DMS79 (cell line): ENCODE results near the gene KCNIP1.

ENCODE experiments used
- DNase-seq: peaks from one replicate; lab custom pipeline; 2025; lab: John Stamatoyannopoulos, UW

The KCNIP1 gene

GRCh38 chr5:170642776-170643436 is 139.1 kb downstream of the KCNIP1 start:
- DNase-seq = no peak

- DNase-seq = no peak
Measured at GRCh38 chr5:170643591-170643990, 139.8 kb downstream of the KCNIP1 start.

GRCh38 chr5:170644501-170644900 is 140.7 kb downstream of the KCNIP1 start:
- DNase-seq = no peak

GRCh38 chr5:170648541-170648940 is 144.7 kb downstream of the KCNIP1 start:
- no peak for DNase-seq

GRCh38 chr5:170650850-170651249 is 147.0 kb downstream of the KCNIP1 start:
- no peak for DNase-seq

- no peak for DNase-seq
Measured at GRCh38 chr5:170651604-170652277, 147.9 kb downstream of the KCNIP1 start.

- DNase-seq = no peak
Measured at GRCh38 chr5:170655476-170655875, 151.7 kb downstream of the KCNIP1 start.

GRCh38 chr5:170655920-170656319 is 152.1 kb downstream of the KCNIP1 start:
- DNase-seq = no peak

- DNase-seq = no peak
Measured at GRCh38 chr5:170656346-170656745, 152.5 kb downstream of the KCNIP1 start.

GRCh38 chr5:170660531-170660930 is 156.7 kb downstream of the KCNIP1 start:
- DNase-seq = no peak

GRCh38 chr5:170662966-170663365 is 159.1 kb downstream of the KCNIP1 start:
- no peak for DNase-seq

GRCh38 chr5:170678811-170679210 is 175.0 kb downstream of the KCNIP1 start:
- no peak for DNase-seq

- DNase-seq = no peak
Measured at GRCh38 chr5:170681013-170681433, 177.2 kb downstream of the KCNIP1 start.

- no peak for DNase-seq
Measured at GRCh38 chr5:170691657-170692056, 187.8 kb downstream of the KCNIP1 start.

- DNase-seq = no peak
Measured at GRCh38 chr5:170693701-170694100, 189.9 kb downstream of the KCNIP1 start.

- no peak for DNase-seq
Measured at GRCh38 chr5:170694911-170695310, 191.1 kb downstream of the KCNIP1 start.

- DNase-seq = no peak
Measured at GRCh38 chr5:170697031-170697430, 193.2 kb downstream of the KCNIP1 start.

GRCh38 chr5:170700503-170700902 is 196.7 kb downstream of the KCNIP1 start:
- DNase-seq = no peak

- no peak for DNase-seq
Measured at GRCh38 chr5:170701334-170701733, 197.5 kb downstream of the KCNIP1 start.

GRCh38 chr5:170704417-170705192 is 200.8 kb downstream of the KCNIP1 start:
- no peak for DNase-seq

GRCh38 chr5:170709640-170710039 is 205.8 kb downstream of the KCNIP1 start:
- no peak for DNase-seq

- no peak for DNase-seq
Measured at GRCh38 chr5:170711300-170711699, 207.5 kb downstream of the KCNIP1 start.

- DNase-seq = no peak
Measured at GRCh38 chr5:170715141-170715540, 211.3 kb downstream of the KCNIP1 start.
